Thoracic aorta (tissue), 2 donors: ENCODE data around the gene KRTAP4-16. TPM values are rescaled to one million over a fixed set of nuclear protein-coding genes. Genes with fewer than 3 reads are reported as not detected.
A peak's percentile ranks its signal among the peaks of the same experiment; 100 is the strongest.
"Not testable (repeated sequence)": the region's sequence is repeated elsewhere in the genome, so short reads cannot be mapped to it uniquely, and the experiment has no call there.

ENCODE experiments used
- ATAC-seq: fragments of 150-250 bp; one replicate; pipeline ENCODE4 v1.8.0; 2017; ENCODE audit warnings: low read depth; ENCODE audit not compliant: insufficient number of reproducible peaks, low FRiP score
- DNase-seq: peaks from one replicate; pipeline ENCODE4 v3.0.0-alpha.2; 2020; ENCODE audit warnings: low spot score
- H3K27ac ChIP-seq, 2 donors: fragments of 200-600 bp; sonication (generic); 1 replicate in 1 of 2; 2 replicates in 1 of 2; pipeline ENCODE4 v1.5.1; 2016; ENCODE audit warnings: mild to moderate bottlenecking in 2 of 2, moderate library complexity in 2 of 2
- H3K27me3 ChIP-seq: fragments of 200-600 bp; sonication (generic); replicated peaks from 2 replicates; pipeline ENCODE4 v1.6.0; 2016; ENCODE audit warnings: mild to moderate bottlenecking; ENCODE audit not compliant: insufficient read depth
- H3K36me3 ChIP-seq: fragments of 200-600 bp; sonication (generic); one replicate; pipeline ENCODE4 v1.5.1; 2016
- H3K4me1 ChIP-seq, 2 donors: fragments of 200-600 bp; sonication (generic); 1 replicate in 1 of 2; 2 replicates in 1 of 2; pipeline versions ENCODE4 v1.5.1 to v1.6.0; 2016; ENCODE audit warnings: low read depth in 2 of 2, mild to moderate bottlenecking in 1 of 2; ENCODE audit not compliant: control insufficient read depth in 1 of 2
- H3K4me3 ChIP-seq: fragments of 200-600 bp; sonication (generic); 2 replicates; pipeline ENCODE4 v1.5.1; 2016; ENCODE audit warnings: mild to moderate bottlenecking
- H3K9me3 ChIP-seq: fragments of 200-600 bp; sonication (generic); 2 replicates; pipeline ENCODE4 v1.5.1; 2016
- CTCF ChIP-seq: fragments of 200-600 bp; sonication (generic); IDR thresholded peaks from one replicate; pipeline ENCODE4 v1.5.1; 2019; ENCODE audit warnings: antibody characterized with exemption
- total RNA-seq, 2 donors: library from RNA; depleted of rRNA; stranded (reverse); fragments of >200 nt; gene quantifications; one replicate each; pipeline versions ENCODE4 v1.1.0 to v1.2.3, GENCODE V29; 2016

The KRTAP4-16 gene
- total RNA-seq, 2 donors from 2014 or later: not detected

- H3K4me1 ChIP-seq: peaks cover 18 to 21% of the 10 kb centered on the region in 2 donors
- ATAC-seq (no peak), DNase-seq (no peak)
- TF ChIP-seq CTCF: no peak
- no peaks in the 10 kb centered on the region for H3K27me3 ChIP-seq
- no peaks in the 10 kb centered on the region for H3K36me3 ChIP-seq
- no peak within 1 kb of the TSS for H3K4me3 ChIP-seq
- H3K9me3 ChIP-seq: no peaks in the 10 kb centered on the region
- H3K27ac ChIP-seq: no peak within 1 kb of the TSS
These were observed 36.0 kb downstream of the KRTAP4-16 start, which contains the start of gene KRTAP2-4 for GRCh38 chr17:41065829-41066624. Gene KRTAP2-4, minus strand, starts transcription at chr17:41065879. Its CDS starts 34 bp downstream, at chr17:41065845.

GRCh38 chr17:41065016-41065689 lies 36.9 kb downstream of the KRTAP4-16 start:
- not testable (repeated sequence) for H3K27me3 ChIP-seq, H3K36me3 ChIP-seq, ATAC-seq, H3K4me3 ChIP-seq, H3K27ac ChIP-seq, DNase-seq, H3K9me3 ChIP-seq
- peaks cover 23 to 30% of the 10 kb centered on the region in 2 donors for H3K4me1 ChIP-seq

- no peaks in the 10 kb centered on the region for H3K27me3 ChIP-seq
- ATAC-seq: no peak
- H3K9me3 ChIP-seq: no peaks in the 10 kb centered on the region
- DNase-seq: no peak
- H3K4me1 ChIP-seq: peaks cover 23 to 33% of the 10 kb centered on the region in 2 donors
- no peaks in the 10 kb centered on the region for H3K36me3 ChIP-seq
- H3K4me3 ChIP-seq: no peak overlapping the region
- no peak for TF ChIP-seq CTCF
- no peak overlapping the region for H3K27ac ChIP-seq
These were observed 37.7 kb downstream of the KRTAP4-16 start for GRCh38 chr17:41064301-41064700.

GRCh38 chr17:41063449-41063848 lies 38.6 kb downstream of the KRTAP4-16 start:
- no peak for TF ChIP-seq CTCF
- no peak overlapping the region for H3K27ac ChIP-seq
- ATAC-seq (no peak), DNase-seq (no peak)
- no peaks in the 10 kb centered on the region for H3K36me3 ChIP-seq
- H3K4me3 ChIP-seq: no peak overlapping the region
- no peaks in the 10 kb centered on the region for H3K27me3 ChIP-seq
- H3K4me1 ChIP-seq: peaks cover 23 to 33% of the 10 kb centered on the region in 2 donors
- H3K9me3 ChIP-seq: no peaks in the 10 kb centered on the region

- no peak for ATAC-seq
- Histone ChIP-seq H3K36me3 (no peaks in the 10 kb centered on the region), H3K4me3 (no peak overlapping the region), H3K27me3 (no peaks in the 10 kb centered on the region), H3K4me1 (peaks cover 23 to 33% of the 10 kb centered on the region in 2 donors), H3K27ac (peak overlapping the region; percentile 52 to 56), H3K9me3 (no peaks in the 10 kb centered on the region)
- TF ChIP-seq CTCF: no peak
- no peak for DNase-seq
These were observed 40.0 kb downstream of the KRTAP4-16 start for GRCh38 chr17:41061964-41062363.
